ENCODE data around the gene RRAS.

Gene RRAS

DNA sequence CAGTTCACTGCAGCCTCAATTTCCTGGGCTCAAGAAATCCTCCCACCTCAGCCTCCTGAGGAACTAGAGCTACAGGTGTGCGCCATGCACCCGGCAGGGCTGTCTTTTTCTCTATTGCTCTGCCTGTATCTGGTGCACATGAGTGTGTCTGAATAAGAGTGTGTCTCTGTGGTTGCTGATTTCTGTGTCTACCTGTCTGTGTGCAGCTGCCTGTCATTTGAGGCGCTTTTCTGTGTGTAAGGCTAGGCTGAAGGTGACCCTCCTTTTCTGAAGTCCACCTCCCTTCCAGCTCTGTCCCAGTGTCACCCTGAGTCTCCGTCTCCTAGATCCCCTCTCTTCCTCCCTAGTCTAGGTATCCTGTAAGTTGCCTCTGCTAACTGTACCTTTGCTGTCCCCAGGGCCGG is 50.4 kb downstream of the RRAS start:
- no peak for TF ChIP-seq RAD21 (IDR thresholded peaks at IDR 0.05; ENCODE audit: low read depth)
- TF ChIP-seq TAF1 (IDR thresholded peaks at IDR 0.05; ENCODE audit: low read depth) = no peak
- TF ChIP-seq ZBTB7A (IDR thresholded peaks at IDR 0.05; ENCODE audit: low read depth) = no peak
- TF ChIP-seq EP300 (IDR thresholded peaks at IDR 0.05; ENCODE audit: borderline replicate concordance) = no peak
- TF ChIP-seq TEAD4 (IDR thresholded peaks at IDR 0.05) = no peak
- TF ChIP-seq CREB1 (IDR thresholded peaks at IDR 0.05; ENCODE audit: low read depth) = no peak
- TF ChIP-seq EGR1 (IDR thresholded peaks at IDR 0.05) = no peak
- no peak for TF ChIP-seq NFIC (IDR thresholded peaks at IDR 0.05)
- no peak for TF ChIP-seq TCF12 (IDR thresholded peaks at IDR 0.05; ENCODE audit: low read depth)
- TF ChIP-seq FOXM1 (IDR thresholded peaks at IDR 0.05; ENCODE audit: borderline replicate concordance, low read depth) = no peak
- TF ChIP-seq YY1 (IDR thresholded peaks at IDR 0.05; ENCODE audit: low read depth) = no peak
- TF ChIP-seq, protein P1, sequence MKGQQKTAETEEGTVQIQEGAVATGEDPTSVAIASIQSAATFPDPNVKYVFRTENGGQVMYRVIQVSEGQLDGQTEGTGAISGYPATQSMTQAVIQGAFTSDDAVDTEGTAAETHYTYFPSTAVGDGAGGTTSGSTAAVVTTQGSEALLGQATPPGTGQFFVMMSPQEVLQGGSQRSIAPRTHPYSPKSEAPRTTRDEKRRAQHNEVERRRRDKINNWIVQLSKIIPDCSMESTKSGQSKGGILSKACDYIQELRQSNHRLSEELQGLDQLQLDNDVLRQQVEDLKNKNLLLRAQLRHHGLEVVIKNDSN (IDR thresholded peaks at IDR 0.05) = no peak
- TF ChIP-seq, protein P2, sequence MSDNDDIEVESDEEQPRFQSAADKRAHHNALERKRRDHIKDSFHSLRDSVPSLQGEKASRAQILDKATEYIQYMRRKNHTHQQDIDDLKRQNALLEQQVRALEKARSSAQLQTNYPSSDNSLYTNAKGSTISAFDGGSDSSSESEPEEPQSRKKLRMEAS (IDR thresholded peaks at IDR 0.05) = no peak
- TF ChIP-seq CEBPB (IDR thresholded peaks at IDR 0.05) = no peak
- TF ChIP-seq, protein P3, sequence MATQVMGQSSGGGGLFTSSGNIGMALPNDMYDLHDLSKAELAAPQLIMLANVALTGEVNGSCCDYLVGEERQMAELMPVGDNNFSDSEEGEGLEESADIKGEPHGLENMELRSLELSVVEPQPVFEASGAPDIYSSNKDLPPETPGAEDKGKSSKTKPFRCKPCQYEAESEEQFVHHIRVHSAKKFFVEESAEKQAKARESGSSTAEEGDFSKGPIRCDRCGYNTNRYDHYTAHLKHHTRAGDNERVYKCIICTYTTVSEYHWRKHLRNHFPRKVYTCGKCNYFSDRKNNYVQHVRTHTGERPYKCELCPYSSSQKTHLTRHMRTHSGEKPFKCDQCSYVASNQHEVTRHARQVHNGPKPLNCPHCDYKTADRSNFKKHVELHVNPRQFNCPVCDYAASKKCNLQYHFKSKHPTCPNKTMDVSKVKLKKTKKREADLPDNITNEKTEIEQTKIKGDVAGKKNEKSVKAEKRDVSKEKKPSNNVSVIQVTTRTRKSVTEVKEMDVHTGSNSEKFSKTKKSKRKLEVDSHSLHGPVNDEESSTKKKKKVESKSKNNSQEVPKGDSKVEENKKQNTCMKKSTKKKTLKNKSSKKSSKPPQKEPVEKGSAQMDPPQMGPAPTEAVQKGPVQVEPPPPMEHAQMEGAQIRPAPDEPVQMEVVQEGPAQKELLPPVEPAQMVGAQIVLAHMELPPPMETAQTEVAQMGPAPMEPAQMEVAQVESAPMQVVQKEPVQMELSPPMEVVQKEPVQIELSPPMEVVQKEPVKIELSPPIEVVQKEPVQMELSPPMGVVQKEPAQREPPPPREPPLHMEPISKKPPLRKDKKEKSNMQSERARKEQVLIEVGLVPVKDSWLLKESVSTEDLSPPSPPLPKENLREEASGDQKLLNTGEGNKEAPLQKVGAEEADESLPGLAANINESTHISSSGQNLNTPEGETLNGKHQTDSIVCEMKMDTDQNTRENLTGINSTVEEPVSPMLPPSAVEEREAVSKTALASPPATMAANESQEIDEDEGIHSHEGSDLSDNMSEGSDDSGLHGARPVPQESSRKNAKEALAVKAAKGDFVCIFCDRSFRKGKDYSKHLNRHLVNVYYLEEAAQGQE (IDR thresholded peaks at IDR 0.05; ENCODE audit: low read depth) = no peak

DNA sequence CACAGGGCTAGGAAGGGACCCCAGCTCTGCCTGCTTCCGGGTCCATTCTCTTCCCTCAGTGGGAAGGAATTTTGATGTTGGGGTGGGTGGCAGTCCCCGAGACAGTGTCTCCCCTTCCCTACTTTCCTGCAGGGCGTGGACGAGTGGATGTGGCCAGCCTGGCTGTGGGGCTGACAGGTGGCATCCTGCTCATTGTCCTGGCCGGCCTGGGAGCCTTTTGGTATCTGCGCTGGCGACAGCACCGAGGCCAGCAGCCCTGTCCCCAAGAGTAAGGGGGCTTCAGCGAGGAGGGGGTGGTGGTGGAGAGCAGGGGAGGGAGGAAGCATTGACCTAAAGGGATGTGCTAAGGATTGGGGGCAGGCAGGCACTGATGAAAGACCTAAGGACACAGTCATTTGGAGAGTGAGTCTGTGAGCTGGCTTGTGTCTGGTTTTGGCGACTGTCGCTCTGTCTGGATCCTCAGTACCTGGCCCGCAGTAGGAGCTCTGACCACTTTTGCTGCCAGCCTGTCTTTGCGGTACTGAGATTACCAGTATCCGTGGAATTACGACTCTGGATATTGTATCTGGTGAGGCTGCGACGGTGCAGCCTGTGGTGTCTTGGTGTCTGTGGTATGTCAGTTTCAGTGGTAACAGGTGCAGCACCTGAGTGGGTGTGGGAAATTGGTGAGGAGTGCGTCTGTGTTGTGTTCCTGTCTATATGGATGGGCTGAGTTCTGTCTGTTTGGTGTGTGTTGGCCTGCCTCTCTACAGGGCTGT is 51.4 kb downstream of the RRAS start:
- TF ChIP-seq EP300 (IDR thresholded peaks at IDR 0.05; ENCODE audit: borderline replicate concordance) (no peak), TEAD4 (IDR thresholded peaks at IDR 0.05) (no peak), CEBPB (IDR thresholded peaks at IDR 0.05) (no peak), ZBTB7A (IDR thresholded peaks at IDR 0.05; ENCODE audit: low read depth) (no peak), TCF12 (IDR thresholded peaks at IDR 0.05; ENCODE audit: low read depth) (no peak), EGR1 (IDR thresholded peaks at IDR 0.05) (no peak), YY1 (IDR thresholded peaks at IDR 0.05; ENCODE audit: low read depth) (no peak)
- TF ChIP-seq, protein P2 (IDR thresholded peaks at IDR 0.05) = no peak
- TF ChIP-seq, protein P1 (IDR thresholded peaks at IDR 0.05) = no peak
- TF ChIP-seq, protein P3 (IDR thresholded peaks at IDR 0.05; ENCODE audit: low read depth) = no peak

DNA sequence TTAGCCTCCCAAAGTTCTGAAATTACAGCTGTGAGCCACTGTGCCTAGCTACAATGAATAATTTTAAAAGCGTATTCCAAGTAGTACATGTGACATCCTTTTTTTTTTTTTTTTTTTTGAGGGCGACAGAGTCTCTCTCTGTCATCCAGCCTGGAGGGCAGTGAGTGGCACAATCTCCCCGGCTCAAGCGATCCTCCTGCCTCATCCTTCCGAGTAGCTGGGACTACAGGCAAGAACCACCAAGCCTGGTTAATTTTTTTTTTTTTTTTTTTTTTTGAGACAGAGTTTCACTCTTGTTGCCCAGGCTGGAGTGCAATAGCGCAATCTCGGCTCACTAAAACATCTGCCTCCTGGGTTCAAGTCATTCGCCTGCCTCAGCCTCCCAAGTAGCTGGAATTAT is 52.7 kb downstream of the RRAS start:
- TF ChIP-seq RAD21 (IDR thresholded peaks at IDR 0.05; ENCODE audit: low read depth) = no peak
- no peak for TF ChIP-seq YY1 (IDR thresholded peaks at IDR 0.05; ENCODE audit: low read depth)
- no peak for TF ChIP-seq TEAD4 (IDR thresholded peaks at IDR 0.05)
- no peak for TF ChIP-seq EGR1 (IDR thresholded peaks at IDR 0.05)
- no peak for TF ChIP-seq TCF12 (IDR thresholded peaks at IDR 0.05; ENCODE audit: low read depth)

Data from Ishikawa (cell line).